Left lung (tissue), 10 donors: ENCODE results near the gene ZNF526. TPM values are rescaled to one million over a fixed set of nuclear protein-coding genes. Genes with fewer than 3 reads are reported as not detected.

ENCODE experiments used
- ATAC-seq: fragments of 200-7000 bp; cut with Tn5 transposase; one replicate; pipeline ENCODE4 v1.9.1; 2020; ENCODE audit warnings: moderate library complexity
- DNase-seq, 4 donors: peaks; one replicate each; pipeline ENCODE4 v3.0.0-alpha.2; 2013 to 2020
- H3K27ac ChIP-seq, 2 donors: fragments of 200-600 bp; sonication (generic) in 1 of 2; one replicate each; pipeline versions ENCODE4 v1.5.0 to v1.8.0; 2020 to 2021
- H3K27me3 ChIP-seq, 2 donors: fragments of 200-600 bp; sonication (generic) in 1 of 2; one replicate each; pipeline versions ENCODE4 v1.5.0 to v1.8.0; 2020 to 2021
- H3K36me3 ChIP-seq, 2 donors: fragments of 200-600 bp; sonication (generic) in 1 of 2; one replicate each; pipeline versions ENCODE4 v1.5.0 to v1.8.0; 2020 to 2021
- H3K4me1 ChIP-seq, 2 donors: fragments of 200-600 bp; one replicate each; pipeline ENCODE4 v1.8.0; 2021
- H3K4me3 ChIP-seq, 2 donors: fragments of 200-600 bp; sonication (generic) in 1 of 2; one replicate each; pipeline versions ENCODE4 v1.5.0 to v1.8.0; 2020 to 2021; ENCODE audit warnings: mild to moderate bottlenecking in 1 of 2
- H3K9me3 ChIP-seq, 2 donors: fragments of 200-600 bp; sonication (generic) in 1 of 2; one replicate each; pipeline versions ENCODE4 v1.5.0 to v1.8.0; 2020 to 2021
- CTCF ChIP-seq, 2 donors: fragments of 200-600 bp; sonication (generic) in 1 of 2; IDR thresholded peaks; one replicate each; pipeline versions ENCODE4 v1.5.0 to v1.8.0; 2021; ENCODE audit warnings: antibody characterized with exemption in 2 of 2
- intact Hi-C, 2 donors: fragments of 100-400 bp; cut with DNase I; formaldehyde crosslinking; loops; one replicate each; pipeline versions ENCODE4 v1.11.2 to v1.14.2; 2022
- polyA plus RNA-seq, 6 donors: library from polyadenylated mRNA; unstranded; fragments of 120-200 nt; gene quantifications; one replicate each; pipeline ENCODE4 v1.2.1, GENCODE V29; 2013; ENCODE audit not compliant: insufficient read length in 6 of 6
- total RNA-seq, 2 donors: library from RNA; stranded (reverse); fragmentation: NEBNext Ultra II Directional; extraction: Animal tissue kit (Norgen Biotek cat#: 25700); gene quantifications; one replicate each; pipeline ENCODE4 v1.2.1, GENCODE V29; 2021
- donor health status: DM: no; HTN: yes; CAD: no.
- donor health status: DM: no; HTN: no; CAD: no.

Gene ZNF526
- total and polyA plus RNA-seq, 8 donors = 8.1 to 12.7 (median 9.1) TPM

DNA sequence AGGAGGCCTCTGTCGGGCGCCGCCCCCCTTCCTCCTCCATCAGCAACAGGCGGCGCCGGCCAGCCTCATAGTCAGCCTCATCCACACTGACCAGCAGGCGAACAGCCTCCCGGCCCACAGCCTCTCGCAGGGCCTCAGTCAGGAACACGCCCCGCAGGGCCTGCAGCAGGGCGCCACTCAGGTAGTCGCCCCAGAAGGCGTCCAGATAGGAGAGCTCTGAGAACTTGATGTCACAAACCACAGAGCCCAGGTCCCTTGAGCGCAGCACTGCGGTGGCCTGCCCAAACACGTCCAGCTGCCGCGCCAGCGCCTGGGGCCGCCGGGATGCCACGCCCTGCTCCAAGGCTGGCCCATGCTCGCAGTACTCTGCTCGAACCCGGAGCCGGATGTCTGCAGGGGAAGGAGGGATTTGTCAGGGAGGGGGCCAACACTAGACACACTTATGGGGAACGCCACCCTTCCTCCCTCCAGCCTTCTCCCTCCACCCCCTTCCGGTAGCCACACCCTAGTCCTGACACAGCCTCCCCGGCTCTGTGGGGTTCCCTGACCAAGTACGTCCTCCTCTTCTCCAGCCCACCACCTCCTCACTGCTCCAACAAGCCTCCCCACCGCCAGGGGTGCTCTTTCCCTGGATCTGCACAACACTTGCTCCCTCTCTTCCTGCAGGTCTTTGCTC is 20.5 kb upstream of the ZNF526 start:
- ATAC-seq (peak; percentile 52), DNase-seq (peak in 2 of 4 donors; percentile 83 to 93)
- H3K27me3 ChIP-seq = no peaks in the 10 kb centered on the region
- H3K9me3 ChIP-seq = no peaks in the 10 kb centered on the region
- intact Hi-C loops = no loop called here
- peak in 1 of 2 donors; percentile 40 for TF ChIP-seq CTCF (IDR thresholded peaks at IDR 0.05)
- H3K27ac ChIP-seq = peak overlapping the region; percentile 35 to 98
- peak overlapping the region in 1 of 2 donors; percentile 34 for H3K4me3 ChIP-seq
- peaks cover 0 to 80% of the 10 kb centered on the region in 2 donors for H3K36me3 ChIP-seq
- peaks cover 0 to 94% of the 10 kb centered on the region in 2 donors for H3K4me1 ChIP-seq

GRCh38 chr19:42200116-42200715 is 19.9 kb upstream of the ZNF526 start:
- intact Hi-C loops = no loop called here
- peak overlapping the region; percentile 35 to 98 for H3K27ac ChIP-seq
- H3K9me3 ChIP-seq = no peaks in the 10 kb centered on the region

GRCh38 chr19:42201489-42202289 is 18.4 kb upstream of the ZNF526 start:
- H3K9me3 ChIP-seq = no peaks in the 10 kb centered on the region
- H3K36me3 ChIP-seq = peaks cover 0 to 94% of the 10 kb centered on the region in 2 donors
- ATAC-seq = peak; percentile 72
- peak overlapping the region in 1 of 2 donors; percentile 22 for H3K4me3 ChIP-seq
- TF ChIP-seq CTCF (IDR thresholded peaks at IDR 0.05) = no peak
- H3K27me3 ChIP-seq = no peaks in the 10 kb centered on the region
- peak in 2 of 4 donors; percentile 82 to 88 for DNase-seq
- peak overlapping the region; percentile 79 to 98 for H3K27ac ChIP-seq
- intact Hi-C loops = no loop called here
- H3K4me1 ChIP-seq = peaks cover 0 to 88% of the 10 kb centered on the region in 2 donors

More at GRCh38 chr19:42200116-42200715, 19.9 kb upstream of the ZNF526 start:
- no peak for ATAC-seq
- H3K4me3 ChIP-seq = peak overlapping the region in 1 of 2 donors; percentile 34
- no peaks in the 10 kb centered on the region for H3K27me3 ChIP-seq
- peaks cover 0 to 86% of the 10 kb centered on the region in 2 donors for H3K36me3 ChIP-seq
- peak in 1 of 2 donors; percentile 2 for TF ChIP-seq CTCF (IDR thresholded peaks at IDR 0.05)
- DNase-seq = no peak
- H3K4me1 ChIP-seq = peaks cover 0 to 93% of the 10 kb centered on the region in 2 donors

DNA sequence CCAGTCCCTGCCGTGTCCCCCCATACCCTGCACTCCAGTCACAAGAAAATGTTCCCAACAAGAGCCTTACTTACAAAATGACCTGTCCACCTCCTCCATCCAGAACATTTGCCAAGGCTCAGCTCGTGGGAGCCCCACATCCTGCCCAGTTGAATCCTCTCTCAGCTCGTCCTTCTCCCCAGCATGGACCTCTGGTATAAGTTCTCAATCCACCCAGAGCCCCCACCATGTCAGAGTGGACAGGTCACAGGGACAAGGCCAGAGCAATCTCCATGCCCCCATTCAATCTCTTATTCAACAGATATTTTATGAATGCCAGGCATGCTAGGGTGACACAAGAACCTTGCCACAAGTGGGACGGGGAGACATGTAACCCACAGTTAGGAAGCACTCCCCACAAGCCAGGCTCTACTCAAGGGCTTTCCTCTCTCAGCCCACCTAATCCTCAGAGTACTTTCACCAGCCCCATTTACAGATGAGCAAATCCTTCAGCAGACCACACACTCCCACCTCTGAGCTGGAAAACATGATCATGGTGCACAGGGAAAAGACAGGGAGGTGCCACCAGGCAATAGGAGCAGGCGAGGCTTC is 17.7 kb upstream of the ZNF526 start:
- peak overlapping the region; percentile 56 to 98 for H3K27ac ChIP-seq
- intact Hi-C loops = no loop called here
- H3K4me1 ChIP-seq = peaks cover 0 to 88% of the 10 kb centered on the region in 2 donors
- DNase-seq = no peak
- peaks cover 0 to 94% of the 10 kb centered on the region in 2 donors for H3K36me3 ChIP-seq
- H3K27me3 ChIP-seq = no peaks in the 10 kb centered on the region
- no peak for ATAC-seq
- no peaks in the 10 kb centered on the region for H3K9me3 ChIP-seq
- no peak for TF ChIP-seq CTCF (IDR thresholded peaks at IDR 0.05)
- H3K4me3 ChIP-seq = peak overlapping the region in 1 of 2 donors; percentile 22
